Stimulated activated CD4-positive, alpha-beta T cell treated with anti-CD3 and anti-CD28 coated beads, TNF-alpha, amount 100 ng/mL, for 24 hours (primary cell): ENCODE results near the gene TTLL5.
"Not testable (repeated sequence)": the region's sequence is repeated elsewhere in the genome, so short reads cannot be mapped to it uniquely, and the experiment has no call there.

Experiments used
- DNase-seq, 3 experiments: peaks; one replicate each; pipeline ENCODE4 v3.0.0-alpha.2; 2020; ENCODE audit warnings: low read depth in 3 of 3

TTLL5 gene

GRCh38 chr14:75650253-75651058 lies 10.6 kb upstream of the TTLL5 start:
- DNase-seq = no peak

- DNase-seq = no peak
These were observed 7.5 kb upstream of the TTLL5 start for GRCh38 chr14:75653563-75653962.

GRCh38 chr14:75654127-75654732 lies 6.8 kb upstream of the TTLL5 start:
- peak; percentile 76 to 81 (median 76) for DNase-seq

DNA sequence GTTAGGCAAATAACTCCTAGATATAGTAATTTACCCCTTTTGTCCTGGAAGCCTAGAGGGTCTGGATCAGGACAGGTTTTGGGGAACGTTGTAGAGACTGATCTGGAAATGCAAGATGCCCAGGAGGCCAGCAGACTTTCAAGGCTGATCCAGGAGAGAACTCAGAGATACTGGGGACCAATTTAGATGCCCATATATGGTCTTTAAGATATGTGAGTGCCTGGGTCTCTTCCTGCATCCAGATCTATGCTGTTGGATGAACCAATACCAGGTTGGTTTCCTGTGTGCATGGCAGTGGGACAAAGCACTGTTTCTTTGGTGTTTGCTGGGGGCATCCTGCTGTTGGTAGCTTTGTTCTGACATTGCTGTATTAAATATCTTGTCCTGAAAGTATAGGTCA lies 5.8 kb upstream of the TTLL5 start:
- no peak for DNase-seq

- DNase-seq = no peak
These were observed 3.7 kb upstream of the TTLL5 start for GRCh38 chr14:75657331-75657730.

DNA sequence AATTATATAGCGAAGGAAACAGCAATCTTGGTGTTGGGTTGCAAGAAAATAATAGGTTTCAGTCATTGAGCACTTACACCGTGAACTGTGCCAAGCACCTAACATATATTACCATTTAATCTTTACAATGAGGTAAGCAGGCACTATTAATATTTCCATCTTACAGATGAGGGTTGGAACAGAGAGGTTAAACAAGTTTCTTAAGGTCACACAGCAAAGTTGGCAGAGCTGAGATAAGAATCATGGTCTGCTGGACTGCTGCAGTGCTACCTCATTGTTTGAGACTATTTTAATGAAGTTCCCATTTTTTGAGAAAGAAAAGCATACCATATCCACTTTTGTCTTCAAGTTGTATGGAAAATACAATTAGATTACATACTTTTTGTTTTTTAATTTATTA lies 2.1 kb upstream of the TTLL5 start:
- DNase-seq = no peak

DNA sequence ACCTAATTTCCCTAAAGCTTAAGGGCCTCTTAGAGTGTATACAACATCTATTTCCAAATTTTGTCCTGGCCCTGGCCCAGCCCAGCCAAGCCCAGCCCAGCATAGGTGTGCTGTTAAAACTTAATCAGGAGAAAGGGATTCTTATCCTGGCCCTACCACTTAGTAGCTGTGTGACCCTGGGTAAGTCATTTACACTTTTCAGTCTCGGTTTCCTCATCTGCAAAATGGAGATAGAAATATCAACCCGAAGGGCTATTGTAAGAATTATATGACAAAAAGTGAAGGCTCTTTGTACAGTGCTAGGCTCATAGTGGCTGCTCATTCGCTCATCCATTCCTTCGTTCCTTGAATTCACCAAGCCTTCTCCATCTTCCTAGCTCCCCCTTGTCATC lies 812 bp upstream of the TTLL5 start:
- no peak for DNase-seq

DNA sequence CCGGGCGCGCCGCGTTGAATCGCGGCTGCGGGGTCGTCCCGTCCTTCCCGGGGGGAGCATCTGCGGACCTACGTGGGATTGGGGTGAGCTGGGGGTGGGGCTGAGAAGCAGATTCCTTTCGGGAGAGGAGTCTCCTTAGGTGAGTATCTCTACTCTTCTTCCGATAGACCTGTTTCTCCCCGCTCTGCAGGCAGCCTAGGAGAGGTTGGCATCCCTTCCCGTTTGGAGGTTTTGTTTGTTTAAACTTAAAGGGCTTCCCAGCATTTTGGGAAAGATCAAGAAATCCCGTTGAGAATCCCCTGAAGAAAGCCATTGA lies 411 bp downstream of the TTLL5 start:
- DNase-seq = no peak

- no peak for DNase-seq
These were observed 1.9 kb downstream of the TTLL5 start for GRCh38 chr14:75662966-75663365.

DNA sequence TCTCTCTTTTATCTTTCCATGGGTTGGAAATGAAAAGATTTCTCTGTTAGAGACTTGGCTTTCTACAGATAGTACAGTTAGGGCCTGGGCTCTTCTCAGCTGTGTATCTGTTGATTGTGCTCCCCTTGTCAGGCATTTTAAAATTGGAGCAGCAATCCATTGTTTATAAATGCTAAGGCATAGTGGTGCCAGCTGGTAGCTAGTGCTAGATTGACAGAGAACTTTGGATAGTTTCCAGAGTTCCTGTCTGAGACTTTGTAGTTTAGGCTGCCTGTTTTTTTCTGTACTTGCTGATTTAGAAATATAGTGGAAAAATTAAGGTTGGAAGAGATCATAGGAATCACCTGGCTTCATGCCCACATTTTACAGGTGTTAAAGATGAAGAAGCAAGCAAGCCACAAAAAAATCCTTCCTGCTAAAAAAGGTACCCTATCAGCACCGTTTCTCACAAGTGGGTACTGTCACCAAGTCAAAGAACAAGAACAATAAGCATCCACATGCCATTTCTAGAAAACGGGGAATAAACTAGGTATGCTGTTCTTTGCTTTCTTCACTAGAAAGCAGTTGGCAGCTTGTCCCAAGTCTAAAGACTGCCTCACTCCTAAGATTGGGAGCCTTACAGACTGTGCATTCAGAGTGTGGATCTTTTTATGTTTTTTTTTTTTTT lies 6.2 kb downstream of the TTLL5 start:
- no peak for DNase-seq

DNA sequence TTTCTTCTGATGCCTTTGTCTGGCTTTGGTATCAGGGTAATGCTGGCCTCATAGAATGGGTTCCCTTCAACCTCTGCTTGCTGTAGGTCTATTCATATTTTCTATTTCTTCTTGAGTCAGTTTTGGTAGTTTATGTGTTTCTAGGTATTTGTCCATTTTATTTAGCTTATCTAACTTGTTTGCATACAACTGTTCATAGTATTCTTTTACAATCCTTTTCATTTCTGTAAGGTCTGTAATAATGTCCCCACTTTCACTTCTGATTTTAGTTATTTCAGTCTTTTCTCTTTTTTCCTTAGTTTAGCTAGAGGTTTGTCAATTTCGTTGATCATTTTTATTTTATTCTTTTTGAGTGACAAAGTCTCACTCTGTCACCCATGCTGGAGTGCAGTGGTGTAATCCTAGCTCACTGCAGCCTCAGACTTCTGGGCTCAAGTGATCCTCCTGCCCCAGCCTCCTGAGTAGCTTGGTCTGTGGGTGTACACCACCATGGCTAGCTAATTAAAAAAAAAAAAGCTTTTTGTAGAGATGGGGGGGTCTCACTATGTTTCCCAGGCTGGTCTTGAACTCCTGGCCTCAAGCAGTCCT lies 11.7 kb downstream of the TTLL5 start:
- DNase-seq = no peak

DNA sequence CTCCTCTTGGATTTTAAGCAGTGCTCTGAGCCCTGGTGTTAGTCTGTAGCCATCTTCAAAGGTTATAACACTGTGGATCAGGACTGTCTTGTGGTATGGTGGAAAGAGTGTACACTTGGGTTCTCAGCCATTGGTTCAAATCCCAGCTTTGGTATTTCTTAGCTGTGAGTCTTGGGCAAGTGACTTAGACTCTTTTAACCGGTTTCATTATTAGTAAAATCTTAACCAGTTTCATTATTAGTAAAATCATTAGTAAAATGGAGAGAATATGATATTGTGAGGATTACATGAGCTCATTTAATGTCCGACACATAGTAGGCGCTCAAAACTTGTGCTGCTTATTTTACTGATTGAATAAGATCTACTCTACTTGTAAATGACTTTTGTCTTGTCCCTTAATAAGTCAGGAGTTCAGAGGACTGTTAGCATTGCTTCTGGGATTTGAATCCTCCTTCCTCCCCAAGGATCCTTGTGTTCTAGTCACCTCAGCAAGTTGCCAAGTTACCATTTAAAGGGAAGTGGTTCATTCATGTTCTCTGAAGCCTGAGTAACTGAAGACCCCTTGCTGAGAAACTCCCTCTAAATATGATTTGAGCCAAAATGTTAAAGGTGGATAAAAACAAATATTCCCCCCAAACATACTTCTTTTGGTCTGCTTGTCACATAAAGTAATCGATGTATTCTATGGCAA lies 12.4 kb downstream of the TTLL5 start:
- no peak for DNase-seq

GRCh38 chr14:75675265-75675960 lies 14.4 kb downstream of the TTLL5 start:
- no peak for DNase-seq

DNA sequence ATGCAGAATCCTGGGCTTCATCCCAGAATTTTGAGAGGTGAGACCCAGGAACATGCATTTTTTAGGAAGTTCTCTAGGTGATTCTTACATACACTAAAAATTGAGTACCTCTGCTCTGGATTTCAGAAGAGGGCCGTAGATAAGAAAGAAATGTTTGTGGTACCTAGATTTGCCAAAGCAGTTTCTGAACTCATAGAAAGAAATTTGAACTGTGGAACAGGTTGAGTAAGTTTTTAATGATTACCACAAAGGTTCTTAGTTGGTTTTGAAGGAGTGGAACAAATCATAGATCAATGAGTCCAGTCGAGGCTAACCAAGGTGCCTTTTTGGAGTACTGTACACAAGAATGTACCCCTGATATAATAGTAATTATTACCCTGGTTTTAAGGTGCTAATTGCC lies 24.9 kb downstream of the TTLL5 start:
- DNase-seq = no peak

DNA sequence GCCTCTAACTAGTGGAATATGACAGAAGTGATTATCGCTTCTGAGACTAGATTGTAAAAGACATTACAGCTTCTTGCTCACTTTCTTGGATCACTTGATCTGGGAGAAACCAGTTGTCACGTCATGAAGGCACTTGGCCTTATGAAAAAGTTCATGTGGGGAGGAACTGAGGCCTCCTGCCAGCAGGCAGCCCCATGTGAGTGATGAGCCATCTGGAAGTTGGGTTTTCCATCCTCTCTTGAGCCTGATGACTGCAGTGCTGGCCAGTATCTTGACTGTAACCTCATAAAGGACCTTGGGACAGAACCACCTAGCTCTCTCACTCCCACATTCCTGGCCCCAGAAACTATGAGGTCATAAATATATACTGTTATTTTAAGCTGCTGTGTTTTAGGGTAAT lies 28.0 kb downstream of the TTLL5 start:
- no peak for DNase-seq

DNA sequence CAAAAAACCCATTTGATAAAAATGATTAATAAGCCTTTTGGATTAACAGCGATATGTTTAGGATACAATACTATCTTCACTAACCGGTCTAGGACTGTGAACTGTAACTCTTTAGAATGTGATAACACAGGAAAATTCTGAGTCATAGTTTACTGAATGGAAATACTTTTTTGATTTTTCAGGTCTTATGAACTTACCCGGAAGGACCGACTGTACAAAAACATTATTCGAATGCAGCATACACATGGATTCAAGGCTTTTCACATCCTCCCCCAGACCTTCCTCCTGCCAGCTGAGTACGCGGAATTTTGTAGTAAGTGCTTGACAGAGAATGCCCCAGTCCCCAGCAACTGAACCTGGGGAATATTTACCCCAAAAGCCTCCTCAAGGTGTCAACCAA lies 29.0 kb downstream of the TTLL5 start:
- peak in 1 of 3 experiments; percentile 3 for DNase-seq

DNA sequence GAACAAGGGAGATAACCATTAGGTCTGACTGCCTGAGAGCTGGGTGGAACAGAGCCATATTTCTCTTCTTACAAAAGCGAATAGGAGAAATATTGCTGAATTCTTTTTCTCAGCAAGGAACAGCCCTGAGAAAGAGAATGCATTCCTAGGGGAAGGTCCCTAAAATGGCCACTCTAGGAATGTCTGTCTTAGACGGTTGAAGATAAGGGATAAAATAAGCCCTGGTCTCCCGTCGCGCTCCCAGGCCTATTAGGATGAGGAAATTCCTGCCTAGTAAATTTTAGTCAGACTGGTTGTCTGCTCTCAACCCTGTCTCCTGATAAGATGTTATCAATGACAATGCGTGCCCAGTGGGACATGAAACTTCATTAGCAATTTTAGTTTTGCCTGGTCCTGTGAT lies 34.0 kb downstream of the TTLL5 start:
- not testable (repeated sequence) for DNase-seq

- no peak for DNase-seq
These were observed 36.3 kb downstream of the TTLL5 start for GRCh38 chr14:75697386-75697785.

- DNase-seq = no peak
These were observed 36.9 kb downstream of the TTLL5 start for GRCh38 chr14:75697918-75698317.

- DNase-seq = no peak
These were observed 38.3 kb downstream of the TTLL5 start for GRCh38 chr14:75699331-75699730.

GRCh38 chr14:75700295-75700694 lies 39.2 kb downstream of the TTLL5 start:
- DNase-seq = no peak

- no peak for DNase-seq
These were observed 41.1 kb downstream of the TTLL5 start for GRCh38 chr14:75702122-75702521.
